GM11168 (cell line): ENCODE results near the gene AFAP1.

Source experiments
- in situ Hi-C: fragments of 300-500 bp; cut with MboI; formaldehyde crosslinking; loops from one replicate; pipeline ENCODE4 v1.12.0; 2022; ENCODE audit warnings: low sequenced_read_pairs; ENCODE audit not compliant: unreplicated experiment

The AFAP1 gene

GRCh38 chr4:7970361-7970946 lies 30.8 kb upstream of the AFAP1 start:
- in situ Hi-C loops: no loop called here

DNA sequence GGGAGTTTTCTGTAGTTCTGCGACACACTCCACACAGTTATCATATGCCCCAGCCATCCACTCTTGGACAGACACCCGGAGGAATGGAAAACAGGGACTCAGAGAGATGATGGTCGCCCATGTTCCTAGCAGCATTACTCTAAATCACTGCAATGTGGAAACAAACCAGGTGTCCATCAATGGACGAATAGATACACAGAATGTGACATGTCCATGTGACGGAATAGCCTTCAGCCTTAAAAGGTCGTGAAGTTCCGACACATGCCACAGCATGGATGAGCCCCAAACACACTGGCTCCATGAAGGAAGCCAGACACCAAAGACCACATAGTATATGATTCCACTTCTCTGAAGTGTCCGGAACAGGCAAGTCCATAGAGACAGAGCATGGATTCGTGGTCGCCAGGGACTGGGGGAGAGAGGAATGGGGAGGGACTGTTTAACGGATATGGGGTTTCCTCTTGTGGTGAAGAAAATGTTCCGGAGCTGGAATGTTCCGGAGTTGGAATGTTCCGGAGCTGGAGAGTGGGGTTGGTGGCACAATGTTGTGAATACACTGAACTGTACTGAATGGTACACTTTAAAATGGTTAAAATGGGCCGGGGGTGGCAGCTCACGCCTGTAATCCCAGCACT lies 28.7 kb upstream of the AFAP1 start:
- in situ Hi-C loops: no loop called here

GRCh38 chr4:7967501-7968261 lies 28.0 kb upstream of the AFAP1 start:
- in situ Hi-C loops: no loop called here

DNA sequence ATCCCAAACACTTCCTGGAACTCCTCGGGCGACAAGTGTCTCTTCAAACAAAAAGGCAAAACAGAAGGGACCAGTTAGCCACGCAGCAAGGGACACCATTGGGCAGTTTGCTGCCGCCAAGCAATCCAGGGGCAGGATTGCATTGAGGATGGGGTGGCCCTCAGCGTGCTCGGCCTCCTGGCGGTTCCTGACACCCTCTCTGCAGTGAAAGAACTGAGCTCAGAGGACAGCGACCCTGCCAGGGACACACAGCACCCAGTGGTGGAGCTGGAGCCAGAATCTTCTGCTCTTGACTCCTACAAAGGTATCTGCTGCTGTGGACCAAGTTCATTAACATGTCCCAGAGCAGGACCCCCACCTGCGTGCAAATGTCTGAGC lies 27.4 kb upstream of the AFAP1 start:
- in situ Hi-C loops: no loop called here

- in situ Hi-C loops: no loop called here
Observed at GRCh38 chr4:7966281-7967062, 26.8 kb upstream of the AFAP1 start.

DNA sequence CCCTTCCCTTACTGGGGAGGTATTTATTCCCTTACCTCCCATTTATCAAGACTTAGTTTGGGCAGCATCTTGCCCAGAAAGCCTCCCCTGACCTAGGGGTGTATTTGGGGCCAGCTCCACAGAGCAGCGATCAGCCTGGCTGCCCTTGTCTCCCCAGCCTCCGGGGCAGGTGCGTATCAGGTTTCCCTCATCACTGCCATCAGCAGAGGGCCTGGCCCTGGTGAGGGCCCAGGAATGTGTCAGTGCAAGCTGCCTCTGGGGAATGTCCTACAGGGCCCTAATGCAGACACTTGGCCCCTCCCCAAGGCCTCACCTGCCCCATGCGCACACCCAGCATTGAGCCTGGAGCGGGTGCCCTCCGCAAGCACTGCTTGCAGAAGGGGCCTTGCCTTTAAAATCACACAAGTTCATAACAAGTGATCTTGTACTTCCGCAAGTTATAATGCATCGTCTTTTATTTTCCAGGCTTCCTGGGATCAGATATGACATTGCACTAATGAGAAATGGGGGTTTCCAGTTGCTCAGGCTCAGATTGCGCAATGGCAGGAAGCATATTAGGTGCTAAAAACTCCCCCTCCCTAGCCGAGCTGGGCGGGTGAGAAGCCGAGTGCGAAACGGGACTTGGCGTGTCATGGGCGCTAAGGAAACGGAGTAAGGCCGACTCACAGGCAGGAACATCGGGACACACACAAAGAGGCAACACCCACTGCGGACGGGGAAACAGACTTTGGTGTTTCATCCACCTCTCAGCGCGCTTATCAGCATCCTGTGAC lies 25.4 kb upstream of the AFAP1 start:
- in situ Hi-C loops: no loop called here

DNA sequence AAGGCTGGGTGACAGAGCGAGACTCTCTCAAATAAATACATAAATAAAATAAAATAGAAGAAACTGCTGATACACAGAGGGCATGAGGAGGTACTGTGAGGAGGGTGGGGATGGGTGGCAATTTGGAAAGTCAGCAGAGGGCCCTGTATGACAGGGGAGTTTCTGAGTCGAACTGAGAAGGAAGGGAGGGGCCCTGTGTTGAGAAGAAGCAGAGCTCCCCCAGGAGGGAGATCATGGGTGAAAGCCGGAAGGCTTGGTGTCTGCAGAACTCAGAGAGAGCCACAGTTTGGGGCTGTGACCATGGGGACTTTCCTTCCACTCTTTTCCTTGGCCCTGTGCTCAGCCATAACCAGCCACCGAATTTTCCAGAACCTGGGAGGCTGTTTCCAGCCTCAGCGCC lies 24.8 kb upstream of the AFAP1 start:
- in situ Hi-C loops: no loop called here

- in situ Hi-C loops: no loop called here
Observed at GRCh38 chr4:7963691-7964090, 24.0 kb upstream of the AFAP1 start.

DNA sequence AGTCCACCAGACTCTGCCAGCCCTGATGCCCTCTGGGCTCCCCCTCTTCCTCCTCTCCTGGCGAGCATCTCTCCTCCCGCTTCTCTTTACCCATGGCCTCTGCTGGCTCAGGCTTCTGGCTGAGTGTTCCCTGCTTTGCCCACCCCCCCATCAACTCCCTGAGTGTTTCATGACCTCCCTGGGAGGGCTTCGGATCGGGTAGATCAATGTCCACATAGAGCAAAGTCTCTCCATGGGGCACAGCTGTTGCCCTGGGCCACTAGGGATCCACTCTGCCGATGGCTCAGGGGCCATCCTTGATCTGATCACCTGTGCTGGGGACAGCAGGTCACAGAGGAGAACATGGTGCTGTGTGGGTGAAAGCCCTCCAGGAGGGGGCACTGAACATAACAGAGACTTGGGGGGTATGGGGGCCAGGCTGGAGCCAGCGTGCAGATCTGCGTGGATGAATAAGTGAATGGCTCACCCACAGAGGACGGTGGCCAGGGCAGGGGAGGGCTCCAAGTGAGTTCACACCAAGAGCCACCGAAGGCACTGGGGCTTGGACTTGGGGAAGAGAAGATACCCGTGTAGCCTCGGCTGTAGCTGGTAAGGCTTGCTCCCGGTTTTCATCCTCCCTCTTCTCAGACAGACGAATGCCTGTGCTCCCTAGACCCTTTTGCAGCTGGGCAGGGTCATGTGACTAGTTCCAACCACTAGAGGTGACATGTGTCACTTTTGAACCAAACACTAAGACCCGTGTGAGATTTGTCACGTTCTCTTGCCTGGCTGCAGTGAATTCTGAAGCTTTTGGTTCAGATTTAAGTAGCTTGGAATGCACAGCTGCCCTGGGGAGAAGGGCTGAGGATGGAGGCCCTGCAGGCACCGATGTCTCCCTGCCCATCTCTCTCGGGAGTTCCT lies 23.2 kb upstream of the AFAP1 start:
- in situ Hi-C loops: no loop called here

GRCh38 chr4:7960790-7961655 lies 21.4 kb upstream of the AFAP1 start:
- in situ Hi-C loops: no loop called here

GRCh38 chr4:7960017-7960789 lies 20.5 kb upstream of the AFAP1 start:
- in situ Hi-C loops: no loop called here

- in situ Hi-C loops: no loop called here
Observed at GRCh38 chr4:7959078-7959477, 19.4 kb upstream of the AFAP1 start.

GRCh38 chr4:7956934-7957656 lies 17.4 kb upstream of the AFAP1 start:
- in situ Hi-C loops: no loop called here

GRCh38 chr4:7956270-7956808 lies 16.7 kb upstream of the AFAP1 start:
- in situ Hi-C loops: no loop called here

- in situ Hi-C loops: no loop called here
Observed at GRCh38 chr4:7955393-7955792, 15.7 kb upstream of the AFAP1 start.

- in situ Hi-C loops: no loop called here
Observed at GRCh38 chr4:7952615-7953014, 13.0 kb upstream of the AFAP1 start.
